COLO668 (cell line): ENCODE results near the gene RPS8.
"Not testable (repeated sequence)": the region's sequence is repeated elsewhere in the genome, so short reads cannot be mapped to it uniquely, and the experiment has no call there.

Source experiments
- DNase-seq: peaks from one replicate; lab custom pipeline; 2025; ENCODE audit not compliant: unreplicated experiment; lab: John Stamatoyannopoulos, UW

RPS8 gene

GRCh38 chr1:44780583-44781121 lies 5.3 kb downstream of the RPS8 start:
- no peak for DNase-seq

GRCh38 chr1:44783697-44784093 lies 8.4 kb downstream of the RPS8 start:
- DNase-seq: no peak

GRCh38 chr1:44784094-44785028 lies 9.0 kb downstream of the RPS8 start:
- peak; percentile 73 for DNase-seq

- DNase-seq: no peak
Observed at GRCh38 chr1:44785029-44785380, 9.7 kb downstream of the RPS8 start.

- DNase-seq: no peak
Observed at GRCh38 chr1:44785501-44786137, 10.3 kb downstream of the RPS8 start.

GRCh38 chr1:44786138-44786840 lies 10.9 kb downstream of the RPS8 start:
- DNase-seq: peak; percentile 87

GRCh38 chr1:44786841-44787426 lies 11.6 kb downstream of the RPS8 start:
- DNase-seq: no peak

GRCh38 chr1:44787506-44787905 lies 12.2 kb downstream of the RPS8 start:
- no peak for DNase-seq

GRCh38 chr1:44788120-44788860 lies 12.9 kb downstream of the RPS8 start, which contains the start of gene BEST4:
BEST4 (minus strand) TSS chr1:44788170; CDS start chr1:44787705, 465 bp downstream.
- no peak for DNase-seq

GRCh38 chr1:44790968-44791801 lies 15.8 kb downstream of the RPS8 start:
- no peak for DNase-seq

- no peak for DNase-seq
Observed at GRCh38 chr1:44792736-44793502, 17.6 kb downstream of the RPS8 start.

GRCh38 chr1:44797886-44798285 lies 22.5 kb downstream of the RPS8 start:
- DNase-seq: not testable (repeated sequence)

GRCh38 chr1:44798481-44799365 lies 23.4 kb downstream of the RPS8 start:
- no peak for DNase-seq

- peak; percentile 100 for DNase-seq
Observed at GRCh38 chr1:44799770-44800584, 24.6 kb downstream of the RPS8 start, which contains the start of gene PLK3. PLK3 (plus strand) TSS chr1:44800377; CDS start chr1:44800464, 87 bp downstream.

GRCh38 chr1:44801491-44802305 lies 26.4 kb downstream of the RPS8 start:
- no peak for DNase-seq
